BJ (cell line): Measurements from ENCODE around the gene TACC2. TPM values are rescaled to one million over a fixed set of nuclear protein-coding genes. Genes with fewer than 3 reads are reported as not detected.
"Not testable (repeated sequence)": the region's sequence is repeated elsewhere in the genome, so short reads cannot be mapped to it uniquely, and the experiment has no call there.

Experiments used
- CTCF ChIA-PET: fragments of 350-600 bp; formaldehyde crosslinking; extraction: SDS; loops from one replicate; lab custom pipeline; 2021; ENCODE audit warnings: antibody characterized with exemption, inconsistent platforms; lab: Yijun Ruan, JAX
- POLR2A ChIA-PET: fragments of 300-600 bp; sonication (Branson Sonifier 250); formaldehyde crosslinking; extraction: SDS; loops from one replicate; lab custom pipeline; 2021; ENCODE audit warnings: antibody characterized with exemption; lab: Charles Lee
- DNase-seq: peaks from one replicate; pipeline ENCODE4 v3.0.0-alpha.2; 2011; ENCODE audit warnings: low read depth
- H3K27me3 ChIP-seq: 2 replicates; pipeline ENCODE4 v1.6.0; 2011; ENCODE audit warnings: low read length; ENCODE audit not compliant: control insufficient read depth, insufficient read depth
- H3K36me3 ChIP-seq: 2 replicates; pipeline ENCODE4 v1.5.1; 2011; ENCODE audit warnings: low read length; ENCODE audit not compliant: control insufficient read depth, insufficient read depth
- H3K4me3 ChIP-seq: 2 replicates; pipeline ENCODE4 v1.5.1; 2011; ENCODE audit warnings: low read depth, mild to moderate bottlenecking, control low read depth, low read length
- polyA plus RNA-seq: library from polyadenylated mRNA; depleted of rRNA; stranded (reverse); fragments of >200 nt; gene quantifications from 2 replicates; pipeline ENCODE4 v1.2.3, GENCODE V29; 2011
- TF ChIP-seq, protein P1 (sequence below): IDR thresholded peaks from 2 replicates; pipeline ENCODE4 v1.5.1; 2011; ENCODE audit warnings: low read depth, mild to moderate bottlenecking, control low read depth, inconsistent platforms, low read length, moderate library complexity; ENCODE audit not compliant: insufficient read depth

The TACC2 gene
- polyA plus RNA-seq, 1 experiment, result 10.4 TPM

DNA sequence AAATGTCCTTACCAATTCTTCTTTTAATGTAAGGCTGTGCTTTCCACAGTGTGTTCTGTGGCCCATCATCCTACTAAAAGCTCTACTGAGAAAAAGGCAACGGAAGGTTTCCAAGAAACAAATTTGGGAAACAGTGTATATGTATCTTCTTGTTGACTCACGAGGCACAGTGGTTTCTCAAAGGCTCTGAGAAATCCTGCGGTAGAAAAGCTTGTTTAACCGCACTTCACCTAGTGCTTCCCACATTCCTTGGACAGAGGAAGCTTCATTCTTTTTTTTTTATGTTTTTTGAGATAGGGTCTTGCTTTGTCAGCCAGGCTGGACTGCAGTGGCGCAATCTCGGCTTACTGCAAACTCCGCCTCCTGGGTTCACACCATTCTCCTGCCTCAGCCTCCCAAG is 84.5 kb downstream of the TACC2 start:
- ChIA-PET CTCF (interaction anchor here (1.2 kb wide), 1 partner anchor 10 kb away, joined by 3 read pairs; no protein-coding TSS in a partner anchor), POLR2A (interaction anchor here (0.6 kb wide), 1 partner anchor 13 kb away, joined by 7 read pairs; no protein-coding TSS in a partner anchor)
- H3K4me3 ChIP-seq, result no peak overlapping the region
- TF ChIP-seq, protein P1, sequence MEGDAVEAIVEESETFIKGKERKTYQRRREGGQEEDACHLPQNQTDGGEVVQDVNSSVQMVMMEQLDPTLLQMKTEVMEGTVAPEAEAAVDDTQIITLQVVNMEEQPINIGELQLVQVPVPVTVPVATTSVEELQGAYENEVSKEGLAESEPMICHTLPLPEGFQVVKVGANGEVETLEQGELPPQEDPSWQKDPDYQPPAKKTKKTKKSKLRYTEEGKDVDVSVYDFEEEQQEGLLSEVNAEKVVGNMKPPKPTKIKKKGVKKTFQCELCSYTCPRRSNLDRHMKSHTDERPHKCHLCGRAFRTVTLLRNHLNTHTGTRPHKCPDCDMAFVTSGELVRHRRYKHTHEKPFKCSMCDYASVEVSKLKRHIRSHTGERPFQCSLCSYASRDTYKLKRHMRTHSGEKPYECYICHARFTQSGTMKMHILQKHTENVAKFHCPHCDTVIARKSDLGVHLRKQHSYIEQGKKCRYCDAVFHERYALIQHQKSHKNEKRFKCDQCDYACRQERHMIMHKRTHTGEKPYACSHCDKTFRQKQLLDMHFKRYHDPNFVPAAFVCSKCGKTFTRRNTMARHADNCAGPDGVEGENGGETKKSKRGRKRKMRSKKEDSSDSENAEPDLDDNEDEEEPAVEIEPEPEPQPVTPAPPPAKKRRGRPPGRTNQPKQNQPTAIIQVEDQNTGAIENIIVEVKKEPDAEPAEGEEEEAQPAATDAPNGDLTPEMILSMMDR, result no peak
- H3K27me3 ChIP-seq, result no peaks in the 10 kb centered on the region
- no peak for DNase-seq
- H3K36me3 ChIP-seq, result no peaks in the 10 kb centered on the region

DNA sequence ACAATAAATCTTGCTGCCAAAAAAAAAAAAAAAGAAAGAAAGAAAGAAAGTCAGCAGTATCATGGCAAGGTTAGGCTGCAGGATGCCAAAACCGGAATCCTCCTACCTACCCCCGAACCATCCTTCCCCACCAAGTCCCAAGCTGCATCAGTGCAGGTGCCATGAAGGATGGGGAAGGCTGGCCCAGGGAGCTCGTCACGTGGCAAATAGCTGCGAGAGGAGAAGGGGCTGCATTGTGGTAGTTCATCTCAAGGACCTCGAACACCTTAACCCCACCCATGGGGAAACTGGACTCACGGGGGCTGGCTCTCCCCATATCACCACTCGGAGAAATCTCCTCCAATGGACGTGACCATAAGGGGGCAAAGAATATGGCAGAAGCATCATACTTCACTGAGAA is 86.2 kb downstream of the TACC2 start:
- no peak for DNase-seq
- CTCF ChIA-PET, result interaction anchor here (1.0 kb wide), 1 partner anchor 15 kb away, joined by 3 read pairs; no protein-coding TSS in a partner anchor
- Histone ChIP-seq H3K4me3 (no peak overlapping the region), H3K27me3 (no peaks in the 10 kb centered on the region; the same call in 1 of the 2 replicates), H3K36me3 (no peaks in the 10 kb centered on the region)
- POLR2A ChIA-PET, result no interaction called here
- TF ChIP-seq, protein P1, result no peak

DNA sequence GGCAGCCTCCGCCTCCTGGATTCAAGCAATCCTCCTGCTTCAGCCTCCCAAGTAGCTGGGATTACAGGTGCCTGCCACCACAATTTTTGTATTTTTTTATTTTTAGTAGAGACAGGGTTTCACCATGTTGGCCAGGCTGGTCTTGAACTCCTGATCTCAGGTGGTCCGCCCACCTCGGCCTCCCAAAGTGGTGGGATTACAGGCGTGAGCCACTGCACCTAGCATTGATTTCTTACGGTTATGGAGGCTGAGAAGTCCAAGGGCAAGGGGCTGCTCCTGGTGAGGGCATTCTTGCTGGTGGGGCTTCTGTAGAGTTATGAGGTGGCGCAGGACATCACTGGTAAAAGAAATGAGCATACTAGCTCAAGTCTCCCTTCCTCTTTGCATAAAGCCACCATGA is 86.9 kb downstream of the TACC2 start:
- H3K4me3 ChIP-seq, CTCF ChIA-PET, H3K27me3 ChIP-seq, POLR2A ChIA-PET, DNase-seq, H3K36me3 ChIP-seq: not testable (repeated sequence)

DNA sequence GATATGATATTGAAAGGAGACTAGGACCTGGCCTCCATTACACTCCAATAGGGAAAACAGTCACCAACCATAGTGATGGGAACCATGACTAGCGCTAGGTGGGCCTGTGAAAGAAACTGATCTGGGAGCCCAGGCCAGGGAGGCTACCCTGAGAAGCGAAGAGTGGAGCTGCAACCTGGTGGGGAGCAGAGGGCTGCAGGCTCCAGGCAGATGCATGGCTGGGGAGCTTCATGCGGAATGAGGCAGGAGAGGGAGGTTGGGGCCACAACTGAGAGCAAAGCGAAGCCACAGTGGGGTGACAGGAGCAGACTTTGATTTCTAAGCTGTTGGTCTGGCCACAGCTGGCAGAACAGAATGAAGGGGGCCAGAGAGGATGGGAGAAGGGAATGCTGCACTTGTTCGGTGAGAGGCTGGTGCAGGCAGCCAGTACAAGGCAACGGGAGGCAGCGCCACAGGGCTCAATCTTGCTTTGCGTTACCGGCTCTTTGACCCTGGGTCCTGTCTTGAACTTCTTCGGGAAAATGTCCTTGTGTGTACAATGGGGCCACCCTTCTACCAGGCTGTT is 88.4 kb downstream of the TACC2 start:
- DNase-seq, result no peak
- CTCF ChIA-PET, result no interaction called here
- POLR2A ChIA-PET, result no interaction called here
- H3K36me3 ChIP-seq, result no peaks in the 10 kb centered on the region
- H3K27me3 ChIP-seq, result no peaks in the 10 kb centered on the region; the same call in 1 of the 2 replicates
- no peak overlapping the region for H3K4me3 ChIP-seq
- TF ChIP-seq, protein P1, result no peak

DNA sequence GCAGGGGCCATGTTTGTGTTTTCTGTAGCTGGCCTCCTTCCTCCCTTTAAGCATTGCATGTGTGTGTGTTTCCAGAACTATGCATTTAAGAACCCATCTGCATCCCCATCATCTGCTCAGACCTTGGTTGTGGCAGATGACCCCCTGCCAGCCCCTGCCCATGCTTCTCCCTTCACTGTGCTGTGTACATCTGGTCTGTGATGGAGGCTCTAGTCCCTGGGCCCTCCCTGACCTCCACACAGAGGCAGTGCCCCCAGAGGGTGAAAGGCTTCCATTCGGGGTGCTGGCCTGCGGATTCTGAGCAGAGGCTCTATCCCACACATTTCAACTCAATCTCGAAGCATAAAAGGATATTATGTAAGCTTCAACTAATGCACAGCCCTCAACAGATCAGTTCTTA is 89.4 kb downstream of the TACC2 start:
- H3K36me3 ChIP-seq, result no peaks in the 10 kb centered on the region
- no peak overlapping the region for H3K4me3 ChIP-seq
- TF ChIP-seq, protein P1, result no peak
- no peak for DNase-seq
- POLR2A ChIA-PET, result no interaction called here
- H3K27me3 ChIP-seq, result no peaks in the 10 kb centered on the region; the same call in 1 of the 2 replicates
- CTCF ChIA-PET, result interaction anchor here (0.9 to 1.4 kb wide), 2 partner anchors 24 to 26 kb away, joined by 3 read pairs; no protein-coding TSS in a partner anchor
